GM10266 (cell line): ENCODE measurements around the gene EFHD1.
A peak's percentile ranks its signal among the peaks of the same experiment; 100 is the strongest.

Source experiments
- DNase-seq: peaks from one replicate; pipeline ENCODE4 v3.0.0; 2012; ENCODE audit errors: extremely low spot score
- CTCF ChIP-seq: IDR thresholded peaks from 2 replicates; pipeline ENCODE4 v1.5.1; 2012; ENCODE audit warnings: mild to moderate bottlenecking, low read depth; ENCODE audit not compliant: control insufficient read depth, insufficient read depth; ENCODE audit errors: missing control alignments

The EFHD1 gene

GRCh38 chr2:232667989-232668583, 34.7 kb downstream of the EFHD1 start:
- no peak for DNase-seq
- no peak for TF ChIP-seq CTCF

GRCh38 chr2:232668805-232669444, 35.5 kb downstream of the EFHD1 start:
- no peak for DNase-seq
- peak; percentile 7 for TF ChIP-seq CTCF

- no peak for DNase-seq
These were observed 39.2 kb downstream of the EFHD1 start for GRCh38 chr2:232672588-232672987.

GRCh38 chr2:232674491-232674890, 41.1 kb downstream of the EFHD1 start:
- TF ChIP-seq CTCF: no peak
- DNase-seq: no peak

More at GRCh38 chr2:232672588-232672987, 39.2 kb downstream of the EFHD1 start:
- TF ChIP-seq CTCF: no peak

GRCh38 chr2:232675381-232675780, 42.0 kb downstream of the EFHD1 start:
- DNase-seq: no peak
- no peak for TF ChIP-seq CTCF

- DNase-seq: no peak
- TF ChIP-seq CTCF: no peak
These were observed 46.6 kb downstream of the EFHD1 start for GRCh38 chr2:232680006-232680405.

GRCh38 chr2:232681527-232681926, 48.1 kb downstream of the EFHD1 start:
- no peak for DNase-seq
- TF ChIP-seq CTCF: no peak
